Astrocyte (in vitro differentiated cells and primary cell): ENCODE results near the gene PBX2.

Experiments used
- CTCF ChIP-seq: IDR thresholded peaks from 2 replicates; pipeline ENCODE4 v1.5.1; 2011; ENCODE audit warnings: low read depth, mild to moderate bottlenecking, inconsistent platforms, low read length, moderate library complexity; ENCODE audit not compliant: insufficient read depth
- EZH2 ChIP-seq: IDR thresholded peaks from 2 replicates; pipeline ENCODE4 v1.6.1; 2012; ENCODE audit warnings: mild to moderate bottlenecking, low read length, inconsistent platforms; ENCODE audit not compliant: insufficient read depth

GRCh38 chr6:32153564-32154513 is 36.2 kb downstream of the PBX2 start, which contains the start of gene PPT2:
- TF ChIP-seq CTCF: no peak
- no peak for TF ChIP-seq EZH2
